GM12874 (cell line): Measurements from ENCODE around the gene SLC4A2.

Source experiments
- CTCF ChIP-seq: IDR thresholded peaks from 2 replicates; pipeline ENCODE4 v1.5.1; 2011; ENCODE audit warnings: low read depth, mild to moderate bottlenecking, control low read depth, low read length, moderate library complexity; ENCODE audit not compliant: insufficient read depth

The SLC4A2 gene

GRCh38 chr7:151061213-151062110, 2.1 kb downstream of the SLC4A2 start:
- no peak for TF ChIP-seq CTCF

- no peak for TF ChIP-seq CTCF
Measured at GRCh38 chr7:151062111-151062398, 2.7 kb downstream of the SLC4A2 start.

GRCh38 chr7:151062399-151063211, 3.2 kb downstream of the SLC4A2 start:
- no peak for TF ChIP-seq CTCF

- TF ChIP-seq CTCF = no peak
Measured at GRCh38 chr7:151063212-151063561, 3.8 kb downstream of the SLC4A2 start.

GRCh38 chr7:151064454-151064853, 5.1 kb downstream of the SLC4A2 start:
- no peak for TF ChIP-seq CTCF

GRCh38 chr7:151064993-151065392, 5.6 kb downstream of the SLC4A2 start:
- no peak for TF ChIP-seq CTCF

- TF ChIP-seq CTCF = no peak
Measured at GRCh38 chr7:151065516-151065915, 6.1 kb downstream of the SLC4A2 start.
